ENCODE results near the gene CLMN. TPM values are rescaled to one million over a fixed set of nuclear protein-coding genes. Genes with fewer than 3 reads are reported as not detected.

The CLMN gene
- total and polyA plus RNA-seq, 2 of the 8 experiments (the other 6 are each of a cell fraction or from before 2014, with no cell fraction given): 1.6 to 8.2 TPM

DNA sequence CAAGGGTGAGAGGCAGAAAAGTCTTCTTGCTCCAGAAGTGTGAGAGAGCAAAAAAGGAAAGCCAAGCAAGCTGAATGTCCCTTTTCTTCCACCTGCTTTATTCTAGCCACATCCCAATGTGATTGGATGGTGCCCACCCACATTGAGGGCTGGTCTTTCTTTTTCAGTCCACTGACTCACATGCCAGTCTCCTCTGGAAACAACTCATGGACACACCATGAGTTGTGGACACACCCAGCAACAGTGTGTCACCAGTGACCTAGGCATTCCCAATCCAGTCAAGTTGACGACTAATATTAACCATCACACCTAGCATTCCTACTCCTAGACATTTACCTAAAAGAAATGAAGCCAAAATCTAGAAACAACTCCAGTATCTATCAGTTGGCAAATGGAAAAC is 155.2 kb downstream of the CLMN start:
- H3K36me3 ChIP-seq (ENCODE audit: control insufficient read depth in 2 of 4, insufficient read depth in 4 of 4, low read length in 3 of 4): no peaks in the 10 kb centered on the region
- no peak overlapping the region for H3K18ac ChIP-seq (ENCODE audit: extremely low read depth, low read length)
- H4K20me1 ChIP-seq (replicated peaks in 1 of 2; ENCODE audit: control insufficient read depth in 1 of 2, insufficient read depth in 2 of 2, low read length in 2 of 2): no peaks in the 10 kb centered on the region
- H2BK12ac ChIP-seq (ENCODE audit: low read depth, low read length): no peak overlapping the region
- H3K56ac ChIP-seq (replicated peaks; ENCODE audit: insufficient read length, low read depth, low read length): no peak overlapping the region
- no peak for FAIRE-seq
- H3K27me3 ChIP-seq (replicated peaks in 1 of 4; ENCODE audit: control insufficient read depth in 3 of 4, extremely low read depth in 1 of 4, insufficient read depth in 3 of 4, low read length in 3 of 4): no peaks in the 10 kb centered on the region
- H2BK15ac ChIP-seq (ENCODE audit: low read length): no peak overlapping the region
- no peak overlapping the region for H4K5ac ChIP-seq (ENCODE audit: insufficient read length, low read depth, low read length)
- H2AK5ac ChIP-seq (ENCODE audit: low read depth, low read length): no peak overlapping the region
- H3K4me2 ChIP-seq (ENCODE audit: insufficient read depth in 1 of 2, low read depth in 2 of 2, low read length in 2 of 2): no peak overlapping the region
- no peak overlapping the region for H3K4me3 ChIP-seq (ENCODE audit: extremely low read depth in 1 of 4, insufficient read depth in 2 of 4, low read depth in 3 of 4, low read length in 4 of 4)
- no peaks in the 10 kb centered on the region for H3K79me1 ChIP-seq (ENCODE audit: low read depth, low read length)
- no peak overlapping the region for H4K8ac ChIP-seq (ENCODE audit: extremely low read depth, insufficient read depth, low read length)
- POLR2A ChIA-PET (ENCODE audit: partially characterized antibody): no interaction called here
- no peak overlapping the region for H4K91ac ChIP-seq (replicated peaks; ENCODE audit: insufficient read length, low read length)
- H3K9ac ChIP-seq (replicated peaks in 1 of 4; ENCODE audit: extremely low read depth in 1 of 4, low read depth in 3 of 4, low read length in 3 of 4): no peak overlapping the region
- WGBS, 2 experiments (ENCODE audit: extremely low coverage in 1 of 2, insufficient coverage in 1 of 2, insufficient read length in 1 of 2, insufficient replicate concordance in 2 of 2, low coverage in 1 of 2, low lambda C conversion rate in 2 of 2, missing lambda C conversion rate in 1 of 2): 100% methylated on average over 1 of the region's 1 CpG; no CpG with 5 or more reads in 1 of the 2 experiments
- no peak overlapping the region for H3K27ac ChIP-seq (ENCODE audit: low read depth, low read length)
- H3K4me1 ChIP-seq (replicated peaks in 1 of 4; ENCODE audit: control insufficient read depth in 3 of 4, insufficient read depth in 4 of 4, low read length in 3 of 4): peaks cover 0 to 3% (median 2%) of the 10 kb centered on the region in 4 experiments; a peak in 1 of 7 replicates
- H3K23ac ChIP-seq (ENCODE audit: insufficient read length): no peak overlapping the region
- H2BK5ac ChIP-seq (ENCODE audit: low read depth, low read length): no peak overlapping the region
- H2BK20ac ChIP-seq (ENCODE audit: low read length): no peak overlapping the region
- no peak for TF ChIP-seq NRF1 (IDR thresholded peaks at IDR 0.05; ENCODE audit: low read depth, low read length)
- TF ChIP-seq BACH1 (IDR thresholded peaks at IDR 0.05; ENCODE audit: low read length): no peak
- no peak for TF ChIP-seq CTBP2 (IDR thresholded peaks at IDR 0.05; ENCODE audit: borderline replicate concordance, insufficient read depth, insufficient read length, low read length)
- TF ChIP-seq, protein P1, sequence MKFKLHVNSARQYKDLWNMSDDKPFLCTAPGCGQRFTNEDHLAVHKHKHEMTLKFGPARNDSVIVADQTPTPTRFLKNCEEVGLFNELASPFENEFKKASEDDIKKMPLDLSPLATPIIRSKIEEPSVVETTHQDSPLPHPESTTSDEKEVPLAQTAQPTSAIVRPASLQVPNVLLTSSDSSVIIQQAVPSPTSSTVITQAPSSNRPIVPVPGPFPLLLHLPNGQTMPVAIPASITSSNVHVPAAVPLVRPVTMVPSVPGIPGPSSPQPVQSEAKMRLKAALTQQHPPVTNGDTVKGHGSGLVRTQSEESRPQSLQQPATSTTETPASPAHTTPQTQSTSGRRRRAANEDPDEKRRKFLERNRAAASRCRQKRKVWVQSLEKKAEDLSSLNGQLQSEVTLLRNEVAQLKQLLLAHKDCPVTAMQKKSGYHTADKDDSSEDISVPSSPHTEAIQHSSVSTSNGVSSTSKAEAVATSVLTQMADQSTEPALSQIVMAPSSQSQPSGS (IDR thresholded peaks at IDR 0.05; ENCODE audit: low read length): no peak
- TF ChIP-seq ZNF274 (IDR thresholded peaks at IDR 0.05; ENCODE audit: borderline replicate concordance, extremely low read depth, low read length): no peak
- TF ChIP-seq SIRT6 (IDR thresholded peaks at IDR 0.05; ENCODE audit: low read length): no peak
- TF ChIP-seq POLR2AphosphoS5 (IDR thresholded peaks at IDR 0.05; ENCODE audit: low read depth, low read length): no peak
- CTCF ChIA-PET (ENCODE audit: partially characterized antibody): interaction anchor here (0.8 to 2.2 kb wide), 4 partner anchors 13 to 197 kb away, joined by 3 to 5 read pairs (median 4); no protein-coding TSS in a partner anchor
- H3K4ac ChIP-seq (replicated peaks; ENCODE audit: insufficient read length, low read depth, low read length): no peak overlapping the region
- no peak overlapping the region for H2BK120ac ChIP-seq (replicated peaks; ENCODE audit: low read depth, low read length)
- DNase-seq (ENCODE audit: low read depth in 1 of 2, low spot score in 2 of 2): no peak
- peaks cover 4 to 5% of the 10 kb centered on the region in 2 experiments; a peak in 2 of 4 replicates for H3K9me3 ChIP-seq (ENCODE audit: insufficient read depth in 2 of 2, low read depth in 1 of 2, low read length in 1 of 2)
- no peak overlapping the region for H2AFZ ChIP-seq (ENCODE audit: low read length)
- no peaks in the 10 kb centered on the region for H3K23me2 ChIP-seq (ENCODE audit: low read depth, low read length)
- no peak overlapping the region for H3K14ac ChIP-seq (ENCODE audit: insufficient read length)
- no peaks in the 10 kb centered on the region for H3K79me2 ChIP-seq (ENCODE audit: control insufficient read depth in 1 of 2, insufficient read depth in 2 of 2, low read length in 2 of 2)

Measured in H1 (cell line).